Smooth muscle cell (in vitro differentiated cells): ENCODE data around the gene KCNB1. TPM values are rescaled to one million over a fixed set of nuclear protein-coding genes. Genes with fewer than 3 reads are reported as not detected.

Experiments used
- DNase-seq: peaks from one replicate; lab custom pipeline; 2025; ENCODE audit not compliant: unreplicated experiment; lab: John Stamatoyannopoulos, UW
- H2AFZ ChIP-seq: fragments of 200-600 bp; sonication (generic); 2 replicates; pipeline ENCODE4 v1.6.0; 2016; ENCODE audit warnings: antibody characterized with exemption, low read depth, mild to moderate bottlenecking
- H3F3A ChIP-seq: fragments of 200-600 bp; sonication (generic); 2 replicates; pipeline ENCODE4 v1.6.0; 2017; ENCODE audit warnings: antibody characterized with exemption, low read depth
- H3K27ac ChIP-seq: fragments of 200-600 bp; sonication (generic); 2 replicates; pipeline ENCODE4 v1.5.1; 2016; ENCODE audit warnings: low read depth, mild to moderate bottlenecking
- H3K27me3 ChIP-seq: fragments of 200-600 bp; sonication (generic); 2 replicates; pipeline ENCODE4 v1.6.1; 2016; ENCODE audit warnings: low read depth, mild to moderate bottlenecking
- H3K36me3 ChIP-seq: fragments of 200-600 bp; sonication (generic); 2 replicates; pipeline ENCODE4 v1.5.1; 2016; ENCODE audit warnings: low read depth
- H3K4me1 ChIP-seq: fragments of 200-600 bp; sonication (generic); 2 replicates; pipeline ENCODE4 v1.5.1; 2016; ENCODE audit warnings: low read depth
- H3K4me2 ChIP-seq: fragments of 200-600 bp; sonication (generic); 2 replicates; pipeline ENCODE4 v1.6.0; 2016; ENCODE audit warnings: mild to moderate bottlenecking
- H3K4me3 ChIP-seq: fragments of 200-600 bp; sonication (generic); 2 replicates; pipeline ENCODE4 v1.5.1; 2016; ENCODE audit warnings: mild to moderate bottlenecking
- H3K79me2 ChIP-seq: fragments of 200-600 bp; sonication (generic); 2 replicates; pipeline ENCODE4 v1.6.0; 2016; ENCODE audit warnings: low read depth, mild to moderate bottlenecking
- H3K9ac ChIP-seq: fragments of 200-600 bp; sonication (generic); 2 replicates; pipeline ENCODE4 v1.6.0; 2016; ENCODE audit warnings: low read depth
- H3K9me3 ChIP-seq: fragments of 200-600 bp; sonication (generic); replicated peaks from 2 replicates; pipeline ENCODE4 v1.5.1; 2016; ENCODE audit warnings: low read depth
- H4K20me1 ChIP-seq: fragments of 200-600 bp; sonication (generic); 2 replicates; pipeline ENCODE4 v1.6.0; 2016; ENCODE audit warnings: low read depth
- WGBS: methylation state at CpG from one replicate; pipeline ENCODE4 v1.1.7; 2016; ENCODE audit warnings: low lambda C conversion rate; 5-methylcytosine and 5-hydroxymethylcytosine counted together
- polyA plus RNA-seq: library from polyadenylated mRNA; unstranded; fragments of >200 nt; fragmentation: Nextera tagmentation; extraction: Ambion mirVana; gene quantifications from 2 replicates; pipeline ENCODE4 v1.2.1, GENCODE V29; 2016
- total RNA-seq: library from RNA; depleted of rRNA; stranded (reverse); fragments of >200 nt; gene quantifications from 2 replicates; pipeline ENCODE4 v1.2.3, GENCODE V29; 2014
- TF ChIP-seq, protein P1 (sequence below): fragments of 200-600 bp; sonication (generic); IDR thresholded peaks from 2 replicates; pipeline ENCODE4 v1.5.1; 2017; ENCODE audit warnings: borderline replicate concordance, mild to moderate bottlenecking, antibody characterized with exemption; ENCODE audit not compliant: insufficient read depth, poor library complexity, severe bottlenecking

Gene KCNB1
- total and polyA plus RNA-seq, 2 experiments from 2014 or later = not detected

DNA sequence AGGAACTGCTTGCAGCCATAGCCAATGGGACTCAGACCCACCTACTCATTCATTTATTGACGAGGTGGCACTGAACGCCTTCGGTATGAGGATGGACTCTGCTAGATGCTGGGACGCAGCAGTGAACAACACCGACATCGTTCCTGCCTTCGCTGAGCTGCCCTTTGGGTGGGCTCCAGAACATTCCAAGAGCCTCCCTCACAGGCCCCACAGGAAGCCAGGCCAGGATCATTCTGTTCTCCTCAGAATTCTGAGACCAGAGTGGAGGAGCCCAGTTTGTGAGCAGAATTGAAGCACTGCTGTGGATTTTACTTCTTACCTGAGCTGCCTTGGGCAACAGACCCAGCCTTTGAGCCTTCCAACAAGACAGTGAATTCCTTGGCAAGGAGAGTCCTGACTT, 82.1 kb downstream of the KCNB1 start:
- Histone ChIP-seq H3K4me2 (no peak overlapping the region), H3K36me3 (no peaks in the 10 kb centered on the region), H3K79me2 (no peaks in the 10 kb centered on the region), H3F3A (no peaks in the 10 kb centered on the region), H3K27ac (no peak overlapping the region), H3K9ac (no peak overlapping the region), H3K4me1 (peaks cover 3% of the 10 kb centered on the region), H3K9me3 (no peaks in the 10 kb centered on the region), H3K27me3 (peaks cover 11% of the 10 kb centered on the region), H4K20me1 (no peaks in the 10 kb centered on the region), H3K4me3 (no peak overlapping the region), H2AFZ (no peak overlapping the region)
- 81% methylated on average over 7 of the region's 7 CpGs for WGBS
- no peak for DNase-seq
- TF ChIP-seq, protein P1, sequence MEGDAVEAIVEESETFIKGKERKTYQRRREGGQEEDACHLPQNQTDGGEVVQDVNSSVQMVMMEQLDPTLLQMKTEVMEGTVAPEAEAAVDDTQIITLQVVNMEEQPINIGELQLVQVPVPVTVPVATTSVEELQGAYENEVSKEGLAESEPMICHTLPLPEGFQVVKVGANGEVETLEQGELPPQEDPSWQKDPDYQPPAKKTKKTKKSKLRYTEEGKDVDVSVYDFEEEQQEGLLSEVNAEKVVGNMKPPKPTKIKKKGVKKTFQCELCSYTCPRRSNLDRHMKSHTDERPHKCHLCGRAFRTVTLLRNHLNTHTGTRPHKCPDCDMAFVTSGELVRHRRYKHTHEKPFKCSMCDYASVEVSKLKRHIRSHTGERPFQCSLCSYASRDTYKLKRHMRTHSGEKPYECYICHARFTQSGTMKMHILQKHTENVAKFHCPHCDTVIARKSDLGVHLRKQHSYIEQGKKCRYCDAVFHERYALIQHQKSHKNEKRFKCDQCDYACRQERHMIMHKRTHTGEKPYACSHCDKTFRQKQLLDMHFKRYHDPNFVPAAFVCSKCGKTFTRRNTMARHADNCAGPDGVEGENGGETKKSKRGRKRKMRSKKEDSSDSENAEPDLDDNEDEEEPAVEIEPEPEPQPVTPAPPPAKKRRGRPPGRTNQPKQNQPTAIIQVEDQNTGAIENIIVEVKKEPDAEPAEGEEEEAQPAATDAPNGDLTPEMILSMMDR = no peak

DNA sequence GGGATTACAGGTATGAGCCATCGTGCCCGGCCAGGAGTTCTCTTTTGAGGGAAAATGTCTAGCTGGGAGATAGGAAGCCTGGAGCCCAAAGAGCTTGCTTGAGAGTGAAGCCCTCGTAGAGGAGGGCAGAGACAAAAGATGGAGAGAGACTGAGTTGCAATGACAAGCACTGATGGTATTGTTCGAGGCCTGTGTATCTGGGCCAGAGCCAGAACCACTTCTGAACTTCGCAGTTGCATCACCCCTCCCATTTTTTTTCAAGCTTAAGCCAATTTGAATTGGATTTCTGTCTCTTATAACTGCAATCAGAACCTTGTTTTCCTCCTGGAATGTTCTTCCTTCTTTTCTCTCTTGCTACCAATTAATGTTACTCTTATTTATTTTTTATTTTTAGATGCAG, 83.1 kb downstream of the KCNB1 start:
- Histone ChIP-seq H3K27ac (no peak overlapping the region), H3K4me2 (no peak overlapping the region)
- 91% methylated on average over 5 of the region's 5 CpGs for WGBS

DNA sequence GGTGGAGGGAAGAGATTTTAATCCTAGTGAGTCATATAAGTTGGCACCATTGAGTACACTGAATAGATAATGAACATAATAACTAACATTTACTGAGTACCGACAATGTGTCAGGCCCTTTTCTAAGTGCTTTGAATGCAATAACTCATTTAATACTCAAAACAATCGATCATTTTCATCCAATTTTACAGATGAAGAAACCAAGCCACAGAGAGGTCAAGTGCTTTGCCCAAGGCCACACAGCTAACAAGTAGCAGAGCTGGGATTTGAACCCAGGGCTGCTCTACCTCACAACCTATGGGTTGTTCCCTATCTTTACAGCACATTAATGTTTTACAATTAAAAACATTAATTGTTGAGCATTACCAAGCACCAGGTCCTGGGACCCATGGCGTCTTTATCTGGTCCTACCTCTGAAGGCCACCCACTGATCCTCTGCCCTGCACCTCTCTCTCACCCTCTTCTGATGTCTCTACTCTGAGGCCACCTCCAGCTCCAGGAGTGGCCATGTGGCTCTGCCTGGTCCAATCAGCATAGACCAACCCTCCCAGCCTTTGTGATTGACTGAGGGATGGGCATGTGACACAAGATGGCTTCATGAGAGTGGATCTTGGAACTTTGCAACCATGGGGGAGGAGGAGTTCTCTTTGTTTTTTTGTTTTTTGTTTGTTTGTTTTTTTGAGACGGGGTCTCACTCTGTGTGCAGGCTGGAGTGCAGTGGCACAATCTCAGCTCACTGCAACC, 83.9 kb downstream of the KCNB1 start:
- peaks cover 3% of the 10 kb centered on the region for H3K4me1 ChIP-seq
- H3F3A ChIP-seq = no peaks in the 10 kb centered on the region
- H4K20me1 ChIP-seq = no peaks in the 10 kb centered on the region
- no peaks in the 10 kb centered on the region for H3K9me3 ChIP-seq
- H3K36me3 ChIP-seq = no peaks in the 10 kb centered on the region
- TF ChIP-seq, protein P1 = no peak
- no peak overlapping the region for H3K4me3 ChIP-seq
- H3K79me2 ChIP-seq = no peaks in the 10 kb centered on the region
- DNase-seq = no peak
- no peak overlapping the region for H3K27ac ChIP-seq
- H3K4me2 ChIP-seq = no peak overlapping the region
- WGBS = 94% methylated on average over 4 of the region's 4 CpGs
- peaks cover 1% of the 10 kb centered on the region for H3K27me3 ChIP-seq
- no peak overlapping the region for H3K9ac ChIP-seq
- no peak overlapping the region for H2AFZ ChIP-seq

More for the DNA sequence above, 83.1 kb downstream of the KCNB1 start:
- Histone ChIP-seq H3K9ac (no peak overlapping the region), H3F3A (no peaks in the 10 kb centered on the region), H4K20me1 (no peaks in the 10 kb centered on the region), H3K36me3 (no peaks in the 10 kb centered on the region), H3K27me3 (no peaks in the 10 kb centered on the region), H3K9me3 (no peaks in the 10 kb centered on the region), H3K79me2 (no peaks in the 10 kb centered on the region), H3K4me3 (no peak overlapping the region), H2AFZ (no peak overlapping the region), H3K4me1 (peaks cover 3% of the 10 kb centered on the region)
- DNase-seq = no peak
- TF ChIP-seq, protein P1 = no peak

DNA sequence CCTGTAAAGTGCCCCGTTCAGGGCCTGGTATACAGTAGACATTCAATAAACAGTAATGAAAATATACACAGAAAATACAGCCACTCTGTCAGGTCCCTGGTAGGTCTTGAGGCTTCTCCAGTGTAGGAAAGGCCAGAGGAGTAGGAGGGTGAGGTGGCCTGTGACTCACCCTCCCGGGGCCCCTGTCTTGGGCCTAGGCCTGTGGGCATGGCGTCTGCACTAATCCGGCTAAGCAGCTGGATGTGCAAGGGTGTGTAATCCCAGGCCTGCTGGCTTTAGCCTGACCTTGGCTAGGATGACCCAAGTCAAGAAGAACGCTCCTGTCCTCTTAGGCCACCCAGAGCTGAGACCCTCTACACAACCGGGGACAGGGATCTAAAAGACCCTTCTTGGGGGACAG, 84.9 kb downstream of the KCNB1 start:
- Histone ChIP-seq H3K36me3 (no peaks in the 10 kb centered on the region), H3K4me1 (peaks cover 3% of the 10 kb centered on the region), H3K79me2 (no peaks in the 10 kb centered on the region), H2AFZ (no peak overlapping the region), H3K4me3 (no peak overlapping the region), H3K27me3 (peaks cover 12% of the 10 kb centered on the region), H3F3A (no peaks in the 10 kb centered on the region), H3K4me2 (peak overlapping the region; percentile 73), H3K9me3 (no peaks in the 10 kb centered on the region), H3K9ac (no peak overlapping the region), H4K20me1 (no peaks in the 10 kb centered on the region), H3K27ac (no peak overlapping the region)
- TF ChIP-seq, protein P1 = no peak
- DNase-seq = peak; percentile 16
- 21% methylated on average over 6 of the region's 6 CpGs for WGBS
